ENCODE data around the gene PNPLA5. TPM values are rescaled to one million over a fixed set of nuclear protein-coding genes. Genes with fewer than 3 reads are reported as not detected.
A peak's percentile ranks its signal among the peaks of the same experiment; 100 is the strongest.

PNPLA5 gene
- total RNA-seq, 1 experiment from 2014 or later: not detected

- Histone ChIP-seq H3K4me2 (no peak overlapping the region), H3K27ac (no peak overlapping the region), H3K4me1 (replicated peaks; ENCODE audit: insufficient read depth) (peaks cover 61% of the 10 kb centered on the region), H3K27me3 (ENCODE audit: insufficient read depth, low read depth) (no peaks in the 10 kb centered on the region), H3K9me3 (ENCODE audit: insufficient read depth, low read depth) (no peaks in the 10 kb centered on the region), H3F3A (ENCODE audit: insufficient read depth, low read depth) (peaks cover 39% of the 10 kb centered on the region), H3K36me3 (ENCODE audit: low read depth) (no peaks in the 10 kb centered on the region), H3K4me3 (no peak overlapping the region), H2AFZ (no peak overlapping the region), H3K79me2 (ENCODE audit: low read depth) (no peaks in the 10 kb centered on the region), H3K9me2 (ENCODE audit: insufficient read depth) (no peaks in the 10 kb centered on the region), H4K20me1 (ENCODE audit: insufficient read depth) (no peaks in the 10 kb centered on the region)
- DNase-seq: no peak
- no TSS peak for BruUV-seq (replicated peaks)
- CTCF ChIA-PET: no interaction called here
- intact Hi-C loops (cut with micrococcal nuclease; ENCODE audit: unreplicated experiment): no loop called here
- no peak for TF ChIP-seq EZH2 (IDR thresholded peaks at IDR 0.05; ENCODE audit: low read depth)
- no peak for TF ChIP-seq CTCF (conservative IDR thresholded peaks at IDR 0.05)
- POLR2A ChIA-PET (ENCODE audit: unreplicated experiment): no interaction called here
Observed at GRCh38 chr22:43900206-43900605, 8.4 kb upstream of the PNPLA5 start.

- no peaks in the 10 kb centered on the region for H3K79me2 ChIP-seq (ENCODE audit: low read depth)
- no peaks in the 10 kb centered on the region for H4K20me1 ChIP-seq (ENCODE audit: insufficient read depth)
- intact Hi-C loops (cut with micrococcal nuclease; ENCODE audit: unreplicated experiment): no loop called here
- H2AFZ ChIP-seq: 0 out of 2 replicates have a peak overlapping the region, but pooled peaks have one; percentile 30
- H3K4me1 ChIP-seq (replicated peaks; ENCODE audit: insufficient read depth): peaks cover 52% of the 10 kb centered on the region
- H3F3A ChIP-seq (ENCODE audit: insufficient read depth, low read depth): peaks cover 35% of the 10 kb centered on the region
- H3K9me2 ChIP-seq (ENCODE audit: insufficient read depth): no peaks in the 10 kb centered on the region
- H3K27me3 ChIP-seq (ENCODE audit: insufficient read depth, low read depth): no peaks in the 10 kb centered on the region
- H3K4me3 ChIP-seq: no peak overlapping the region
- no peaks in the 10 kb centered on the region for H3K9me3 ChIP-seq (ENCODE audit: insufficient read depth, low read depth)
- H3K27ac ChIP-seq: peak overlapping the region; percentile 44
- TF ChIP-seq EZH2 (IDR thresholded peaks at IDR 0.05; ENCODE audit: low read depth) (no peak), CTCF (conservative IDR thresholded peaks at IDR 0.05) (no peak)
- CTCF ChIA-PET: no interaction called here
- POLR2A ChIA-PET (ENCODE audit: unreplicated experiment): no interaction called here
- H3K4me2 ChIP-seq: peak overlapping the region; percentile 59
- no TSS peak for BruUV-seq (replicated peaks)
- H3K36me3 ChIP-seq (ENCODE audit: low read depth): no peaks in the 10 kb centered on the region
- DNase-seq: peak; percentile 64 to 79
Observed at GRCh38 chr22:43897751-43898261, 6.0 kb upstream of the PNPLA5 start.

GRCh38 chr22:43895986-43896645 is 4.3 kb upstream of the PNPLA5 start:
- CTCF ChIA-PET: no interaction called here
- H3K9me2 ChIP-seq (ENCODE audit: insufficient read depth): no peaks in the 10 kb centered on the region
- no peaks in the 10 kb centered on the region for H3K27me3 ChIP-seq (ENCODE audit: insufficient read depth, low read depth)
- peaks cover 37% of the 10 kb centered on the region for H3K4me1 ChIP-seq (replicated peaks; ENCODE audit: insufficient read depth)
- H3K9me3 ChIP-seq (ENCODE audit: insufficient read depth, low read depth): no peaks in the 10 kb centered on the region
- H2AFZ ChIP-seq: no peak overlapping the region
- no peak for DNase-seq
- H3K4me3 ChIP-seq: no peak overlapping the region
- H3K27ac ChIP-seq: no peak overlapping the region
- H3K36me3 ChIP-seq (ENCODE audit: low read depth): no peaks in the 10 kb centered on the region
- no peaks in the 10 kb centered on the region for H3K79me2 ChIP-seq (ENCODE audit: low read depth)
- H4K20me1 ChIP-seq (ENCODE audit: insufficient read depth): no peaks in the 10 kb centered on the region
- H3K4me2 ChIP-seq: no peak overlapping the region
- BruUV-seq (replicated peaks): no TSS peak
- POLR2A ChIA-PET (ENCODE audit: unreplicated experiment): no interaction called here
- intact Hi-C loops (cut with micrococcal nuclease; ENCODE audit: unreplicated experiment): no loop called here
- TF ChIP-seq EZH2 (IDR thresholded peaks at IDR 0.05; ENCODE audit: low read depth) (no peak), CTCF (conservative IDR thresholded peaks at IDR 0.05) (no peak)
- peaks cover 24% of the 10 kb centered on the region; the same call in 1 of the 2 replicates for H3F3A ChIP-seq (ENCODE audit: insufficient read depth, low read depth)
